ENCODE measurements around the gene METTL27.

Gene METTL27

GRCh38 chr7:73864981-73865711, 22.8 kb upstream of the METTL27 start:
- Histone ChIP-seq H3K4me3 (ENCODE audit: low read depth in 1 of 2, low read length in 1 of 2) (no peak overlapping the region), H3K4me1 (ENCODE audit: control insufficient read depth in 1 of 2, insufficient read depth in 1 of 2, low read depth in 1 of 2, low read length in 1 of 2) (no peaks in the 10 kb centered on the region), H3K27me3 (no peaks in the 10 kb centered on the region), H3K9me3 (no peaks in the 10 kb centered on the region), H3K27ac (no peak overlapping the region), H3K36me3 (no peaks in the 10 kb centered on the region)
- TF ChIP-seq, protein P1, sequence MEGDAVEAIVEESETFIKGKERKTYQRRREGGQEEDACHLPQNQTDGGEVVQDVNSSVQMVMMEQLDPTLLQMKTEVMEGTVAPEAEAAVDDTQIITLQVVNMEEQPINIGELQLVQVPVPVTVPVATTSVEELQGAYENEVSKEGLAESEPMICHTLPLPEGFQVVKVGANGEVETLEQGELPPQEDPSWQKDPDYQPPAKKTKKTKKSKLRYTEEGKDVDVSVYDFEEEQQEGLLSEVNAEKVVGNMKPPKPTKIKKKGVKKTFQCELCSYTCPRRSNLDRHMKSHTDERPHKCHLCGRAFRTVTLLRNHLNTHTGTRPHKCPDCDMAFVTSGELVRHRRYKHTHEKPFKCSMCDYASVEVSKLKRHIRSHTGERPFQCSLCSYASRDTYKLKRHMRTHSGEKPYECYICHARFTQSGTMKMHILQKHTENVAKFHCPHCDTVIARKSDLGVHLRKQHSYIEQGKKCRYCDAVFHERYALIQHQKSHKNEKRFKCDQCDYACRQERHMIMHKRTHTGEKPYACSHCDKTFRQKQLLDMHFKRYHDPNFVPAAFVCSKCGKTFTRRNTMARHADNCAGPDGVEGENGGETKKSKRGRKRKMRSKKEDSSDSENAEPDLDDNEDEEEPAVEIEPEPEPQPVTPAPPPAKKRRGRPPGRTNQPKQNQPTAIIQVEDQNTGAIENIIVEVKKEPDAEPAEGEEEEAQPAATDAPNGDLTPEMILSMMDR (IDR thresholded peaks at IDR 0.05): no peak

- H3K4me3 ChIP-seq (ENCODE audit: low read depth in 1 of 2, low read length in 1 of 2): no peak overlapping the region
- H3K4me1 ChIP-seq (ENCODE audit: control insufficient read depth in 1 of 2, insufficient read depth in 1 of 2, low read depth in 1 of 2, low read length in 1 of 2): no peaks in the 10 kb centered on the region
- H3K27me3 ChIP-seq: peaks cover 9% of the 10 kb centered on the region
- H3K36me3 ChIP-seq: no peaks in the 10 kb centered on the region
- H3K9me3 ChIP-seq: no peaks in the 10 kb centered on the region
- no peak overlapping the region for H3K27ac ChIP-seq
- TF ChIP-seq, protein P1 (IDR thresholded peaks at IDR 0.05): no peak
These were observed 19.0 kb upstream of the METTL27 start for GRCh38 chr7:73861305-73861704.

DNA sequence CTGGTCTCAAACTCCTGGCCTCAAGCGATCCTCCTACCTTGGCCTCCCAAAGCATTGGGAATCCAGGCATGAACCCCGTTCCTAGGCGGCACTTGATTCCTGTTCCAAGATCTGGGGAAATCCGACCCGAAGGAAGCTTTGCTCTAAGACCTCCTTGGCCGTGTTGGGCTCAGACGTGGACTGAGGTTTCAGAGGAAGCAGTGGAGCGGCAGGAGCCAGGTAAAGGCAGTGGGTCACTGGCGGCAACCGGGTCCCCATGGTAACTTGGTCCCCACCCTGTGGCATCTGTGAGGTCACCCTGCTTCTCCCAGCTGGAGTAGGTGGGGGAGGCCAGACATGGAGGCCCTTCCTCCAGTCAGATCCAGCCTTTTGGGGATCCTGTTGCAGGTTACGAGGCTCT, 18.5 kb upstream of the METTL27 start, which contains the start of gene TMEM270:
TSS of gene TMEM270 (plus strand) at position 301 of the 400 bp plus-strand sequence. CDS start at position 337, 36 bp downstream.
- TF ChIP-seq, protein P1 (IDR thresholded peaks at IDR 0.05): no peak
- peaks cover 13% of the 10 kb centered on the region for H3K27me3 ChIP-seq

GRCh38 chr7:73858807-73859206, 16.5 kb upstream of the METTL27 start:
- peaks cover 6% of the 10 kb centered on the region in 2 experiments for H3K4me1 ChIP-seq (ENCODE audit: control insufficient read depth in 1 of 2, insufficient read depth in 1 of 2, low read depth in 1 of 2, low read length in 1 of 2)
- peaks cover 34% of the 10 kb centered on the region for H3K27me3 ChIP-seq
- TF ChIP-seq, protein P1 (IDR thresholded peaks at IDR 0.05): no peak

More for the DNA sequence above, 18.5 kb upstream of the METTL27 start, which contains the start of gene TMEM270:
- Histone ChIP-seq H3K4me1 (ENCODE audit: control insufficient read depth in 1 of 2, insufficient read depth in 1 of 2, low read depth in 1 of 2, low read length in 1 of 2) (peaks cover under 1 to 1% of the 10 kb centered on the region in 2 experiments), H3K9me3 (no peaks in the 10 kb centered on the region), H3K4me3 (ENCODE audit: low read depth in 1 of 2, low read length in 1 of 2) (no peak within 1 kb of the TSS), H3K27ac (no peak within 1 kb of the TSS), H3K36me3 (no peaks in the 10 kb centered on the region)

DNA sequence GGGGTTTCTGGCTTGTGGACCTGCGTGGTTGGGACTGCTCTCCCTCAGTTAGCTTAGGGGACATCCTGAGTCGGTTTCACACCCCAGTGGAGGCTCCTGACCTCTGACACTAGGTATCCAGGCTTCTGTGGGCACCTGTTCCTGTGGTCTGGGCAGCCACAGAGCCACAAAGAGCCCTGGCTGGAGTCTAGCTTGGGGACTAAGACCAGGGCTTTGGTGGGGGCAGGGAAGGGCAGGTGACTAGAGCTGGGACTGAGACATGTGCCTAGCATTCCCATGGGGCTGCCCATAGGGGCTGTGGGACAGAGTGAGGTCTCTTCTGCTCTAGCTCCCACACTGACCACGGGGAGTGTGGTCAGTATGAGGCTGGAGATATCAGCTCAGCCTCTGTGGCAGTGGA, 14.6 kb upstream of the METTL27 start:
- TF ChIP-seq, protein P1 (IDR thresholded peaks at IDR 0.05): no peak
- no peaks in the 10 kb centered on the region for H3K36me3 ChIP-seq
- H3K9me3 ChIP-seq: no peaks in the 10 kb centered on the region
- H3K27ac ChIP-seq: no peak overlapping the region
- no peak overlapping the region for H3K4me3 ChIP-seq (ENCODE audit: low read depth in 1 of 2, low read length in 1 of 2)
- peaks cover 49% of the 10 kb centered on the region for H3K27me3 ChIP-seq
- peaks cover 6% of the 10 kb centered on the region in 2 experiments for H3K4me1 ChIP-seq (ENCODE audit: control insufficient read depth in 1 of 2, insufficient read depth in 1 of 2, low read depth in 1 of 2, low read length in 1 of 2)

More at GRCh38 chr7:73858807-73859206, 16.5 kb upstream of the METTL27 start:
- H3K36me3 ChIP-seq: no peaks in the 10 kb centered on the region
- no peaks in the 10 kb centered on the region for H3K9me3 ChIP-seq
- no peak overlapping the region for H3K4me3 ChIP-seq (ENCODE audit: low read depth in 1 of 2, low read length in 1 of 2)
- H3K27ac ChIP-seq: no peak overlapping the region

Data from neutrophil (primary cell).